Upper lobe of left lung (tissue), 4 donors: ENCODE data around the gene RACK1.

Experiments
- CTCF ChIP-seq, 6 experiments: fragments of 450-650 bp in 4 of 6; fragments of 200-600 bp in 2 of 6; sonication (generic) in 2 of 6; IDR thresholded peaks; one replicate each; pipeline ENCODE4 v1.5.1; 2016 to 2019; ENCODE audit warnings: antibody characterized with exemption in 6 of 6
- EP300 ChIP-seq, 4 donors: sonication (generic); formaldehyde crosslinking; IDR thresholded peaks; one replicate each; pipeline ENCODE4 v1.5.1; 2017; ENCODE audit warnings: antibody characterized with exemption in 4 of 4, control low read depth in 2 of 4
- POLR2A ChIP-seq, 4 donors: fragments of 450-650 bp; IDR thresholded peaks; one replicate each; pipeline ENCODE4 v1.5.1; 2016 to 2017; ENCODE audit warnings: antibody characterized with exemption in 4 of 4, mild to moderate bottlenecking in 2 of 4
- POLR2AphosphoS5 ChIP-seq, 2 donors: sonication (generic); formaldehyde crosslinking; IDR thresholded peaks; one replicate each; pipeline ENCODE4 v1.5.1; 2017; ENCODE audit warnings: antibody characterized with exemption in 2 of 2

GRCh38 chr5:181220178-181220515 is 23.6 kb downstream of the RACK1 start:
- no peak for TF ChIP-seq CTCF (IDR thresholded peaks at IDR 0.05)
- TF ChIP-seq POLR2A (IDR thresholded peaks at IDR 0.05), result no peak
- TF ChIP-seq POLR2AphosphoS5 (IDR thresholded peaks at IDR 0.05), result no peak
- no peak for TF ChIP-seq EP300 (IDR thresholded peaks at IDR 0.05)
